GM18520 (cell line): Measurements from ENCODE around the gene RAB6A.

Experiments used
- ATAC-seq: cut with Tn5 transposase; IDR thresholded peaks from one replicate; pipeline ENCODE4 v1.9.1; 2021; ENCODE audit not compliant: unreplicated experiment

Gene RAB6A

GRCh38 chr11:73633999-73634398 is 126.9 kb downstream of the RAB6A start:
- no peak for ATAC-seq

- no peak for ATAC-seq
Measured at GRCh38 chr11:73632996-73633395, 127.9 kb downstream of the RAB6A start.

DNA sequence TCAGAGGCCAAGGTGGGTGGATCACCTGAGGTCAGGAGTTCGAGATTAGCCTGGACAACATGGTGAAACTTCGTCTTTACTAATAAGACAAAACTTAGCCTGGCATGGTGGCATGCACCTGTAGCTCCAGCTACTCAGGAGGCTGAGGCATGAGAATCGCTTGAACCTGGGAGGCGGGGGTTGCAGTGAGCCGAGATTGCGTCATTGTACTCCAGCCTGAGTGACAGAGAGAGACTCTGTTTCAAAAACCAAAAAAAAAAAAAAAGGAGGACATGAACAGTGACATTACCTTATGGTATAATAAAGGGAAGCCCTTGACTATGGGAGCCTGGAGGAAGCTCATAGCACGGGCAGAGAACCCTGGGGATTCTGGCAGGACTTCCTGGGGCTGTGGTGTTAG is 131.0 kb downstream of the RAB6A start:
- ATAC-seq: no peak

DNA sequence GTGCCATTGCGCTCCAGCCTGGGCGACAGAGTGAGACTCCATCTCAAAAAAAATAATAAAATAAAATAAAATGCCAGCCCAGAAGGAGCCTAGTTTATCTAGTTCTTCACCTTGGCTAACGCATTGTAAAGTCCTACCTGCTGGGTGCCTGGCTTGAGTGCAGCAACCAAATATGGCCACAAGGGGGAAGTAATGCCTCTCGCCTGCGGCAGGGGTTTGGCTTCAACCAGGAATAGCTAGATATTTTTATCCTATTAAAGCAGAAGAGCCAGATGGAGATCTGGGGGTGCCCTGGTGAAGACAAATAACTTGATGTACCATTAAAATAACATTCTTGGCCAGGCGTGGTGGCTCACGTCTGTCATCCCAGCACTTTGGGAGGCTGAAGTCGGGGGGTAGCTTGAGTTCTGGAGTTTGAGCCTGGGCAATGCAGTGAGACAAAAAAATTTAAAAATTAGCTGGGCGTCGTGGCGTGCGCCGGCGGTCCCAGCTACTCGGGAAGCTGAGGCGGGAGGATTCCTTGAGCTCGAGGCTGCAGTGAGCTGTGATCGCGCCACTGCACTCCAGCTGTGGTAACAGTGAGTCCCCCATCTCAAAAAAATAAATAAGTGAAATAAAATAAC is 135.1 kb downstream of the RAB6A start:
- ATAC-seq: no peak
